Activated CD4-positive, alpha-beta T cell treated with anti-CD3 and anti-CD28 coated beads, Interleukin-10, Interleukin-2, amounts not matched to agents 100 ng/mL and 50 ng/mL, durations not matched to agents 16 hours and 8 hours (primary cell): Measurements from ENCODE around the gene AXIN2.
"Not testable (repeated sequence)": the region's sequence is repeated elsewhere in the genome, so short reads cannot be mapped to it uniquely, and the experiment has no call there.

Experiments
- DNase-seq: peaks from one replicate; pipeline ENCODE4 v3.0.0-alpha.2; 2020

Gene AXIN2

DNA sequence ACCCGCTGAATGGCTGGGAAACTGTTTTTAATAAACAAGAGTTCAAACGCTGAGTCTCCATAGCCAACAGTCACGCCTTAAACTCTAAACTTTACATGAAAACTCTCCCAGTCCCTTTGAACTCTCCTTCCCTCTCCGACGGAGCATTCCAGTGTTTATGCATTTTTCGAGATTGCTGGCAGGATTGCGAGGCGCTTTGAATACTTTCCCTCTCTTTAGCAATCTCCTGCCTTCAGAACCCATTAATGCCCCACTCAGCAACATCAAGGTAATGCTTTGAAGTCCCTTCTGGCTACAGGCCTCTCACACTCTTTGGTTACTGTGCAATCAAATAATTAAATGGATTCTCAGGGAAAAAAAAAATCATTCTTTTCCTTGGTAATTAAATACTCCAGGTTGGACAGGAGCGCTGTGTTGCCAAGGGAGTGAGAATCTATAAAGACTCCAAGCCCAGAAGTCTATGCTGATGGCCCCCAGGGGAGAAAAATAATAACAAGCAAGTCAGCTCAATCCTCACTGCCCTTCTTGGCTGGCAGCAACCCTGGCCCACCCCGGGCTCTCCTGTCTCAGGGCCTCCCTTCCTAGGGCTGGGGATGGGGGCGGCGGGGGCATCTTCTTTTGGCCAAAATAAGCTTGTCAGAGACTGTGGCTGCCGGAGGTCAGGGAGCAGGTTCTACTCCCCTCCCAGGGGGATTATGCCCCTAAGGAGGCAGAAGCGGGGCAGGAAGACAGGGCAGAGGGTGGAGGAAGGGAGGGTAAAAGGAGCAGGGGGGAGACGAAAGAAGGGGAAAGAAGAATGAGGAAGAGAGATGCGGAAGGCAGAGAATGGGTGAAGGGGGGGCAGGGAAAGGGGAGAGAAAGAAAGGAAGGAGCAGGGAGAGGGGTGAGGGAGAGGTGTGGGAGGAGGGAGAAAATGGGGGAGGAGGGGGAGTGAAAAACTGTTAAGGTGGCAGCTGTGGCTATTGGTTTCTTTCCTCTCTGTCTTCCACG, 45.2 kb downstream of the AXIN2 start:
- DNase-seq, result no peak

DNA sequence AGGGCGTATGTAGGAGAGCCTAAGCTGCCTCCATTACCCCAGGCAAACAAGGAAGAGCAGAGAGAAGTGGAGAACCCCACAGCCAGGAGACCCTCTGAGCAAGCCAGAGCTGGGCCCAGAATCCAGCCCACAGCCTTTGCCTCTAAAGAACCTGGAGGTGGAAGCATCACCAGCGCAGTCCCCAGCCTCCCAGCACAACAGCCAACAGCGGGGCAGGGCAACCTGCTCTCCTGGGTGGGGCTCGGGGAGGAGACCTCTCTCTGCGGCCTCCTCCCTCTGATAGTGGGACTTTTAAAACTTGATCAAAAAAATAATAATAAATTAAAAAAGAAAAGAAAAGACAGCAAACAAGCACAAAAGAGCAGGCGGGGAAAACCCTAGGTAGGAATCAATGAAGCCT, 45.9 kb downstream of the AXIN2 start:
- DNase-seq, result no peak

DNA sequence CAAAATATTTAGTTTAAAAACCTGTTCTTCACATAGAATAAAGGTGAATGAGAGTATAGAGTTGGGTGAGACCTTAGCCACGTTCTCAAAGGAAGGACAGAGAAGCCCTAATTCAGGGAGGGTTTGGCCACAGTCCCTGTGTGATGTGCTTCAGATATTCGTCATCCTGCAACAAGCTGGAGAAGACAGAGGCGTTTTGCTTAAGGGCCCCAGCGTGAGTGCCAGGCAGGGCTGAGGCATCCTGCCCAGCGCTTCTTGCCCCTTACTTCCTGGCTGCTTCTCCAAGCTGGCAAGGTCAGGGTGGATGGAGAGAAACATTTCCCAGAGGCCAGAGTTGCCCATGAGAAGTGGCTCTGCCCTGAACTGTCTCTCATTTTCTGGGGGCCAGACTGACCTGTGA, 46.9 kb downstream of the AXIN2 start:
- DNase-seq, result peak; percentile 31

DNA sequence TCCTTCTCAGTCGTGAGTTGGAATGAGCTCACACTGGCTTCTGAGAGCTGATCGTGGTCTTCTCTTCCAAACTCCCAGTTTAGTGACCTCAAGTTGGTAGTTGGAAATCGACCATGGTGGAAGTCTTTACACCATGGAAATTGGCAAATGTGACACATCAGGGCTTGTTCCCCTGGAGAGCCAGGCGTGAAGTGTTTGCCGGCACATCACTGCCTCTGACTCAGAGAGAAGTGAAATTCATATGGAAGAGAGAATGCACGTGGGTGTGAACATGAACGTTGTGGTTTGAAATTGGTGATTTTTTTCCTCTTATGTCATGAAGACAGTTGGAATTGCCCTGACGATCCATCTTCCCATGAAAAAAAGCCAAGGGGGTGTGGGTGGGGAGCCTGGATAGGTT, 47.4 kb downstream of the AXIN2 start:
- peak; percentile 26 for DNase-seq

DNA sequence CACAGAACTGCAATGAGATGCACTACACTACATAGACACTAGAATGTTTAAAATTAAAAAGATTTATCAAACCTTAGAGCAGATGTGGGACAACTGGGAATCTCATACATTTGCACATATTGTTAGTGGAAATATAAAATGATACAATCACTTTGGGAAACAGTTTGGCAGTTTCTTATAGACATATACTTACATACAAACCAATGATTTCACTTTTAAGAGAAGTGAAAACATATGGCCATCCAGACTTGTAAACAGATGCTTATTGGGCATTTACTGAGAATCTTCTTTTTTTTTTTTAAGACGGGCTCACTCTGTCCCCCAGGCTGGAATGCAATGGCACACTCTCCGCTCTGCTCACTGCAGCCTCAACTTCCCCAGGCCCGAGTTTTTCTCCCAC, 50.1 kb downstream of the AXIN2 start:
- DNase-seq, result no peak

DNA sequence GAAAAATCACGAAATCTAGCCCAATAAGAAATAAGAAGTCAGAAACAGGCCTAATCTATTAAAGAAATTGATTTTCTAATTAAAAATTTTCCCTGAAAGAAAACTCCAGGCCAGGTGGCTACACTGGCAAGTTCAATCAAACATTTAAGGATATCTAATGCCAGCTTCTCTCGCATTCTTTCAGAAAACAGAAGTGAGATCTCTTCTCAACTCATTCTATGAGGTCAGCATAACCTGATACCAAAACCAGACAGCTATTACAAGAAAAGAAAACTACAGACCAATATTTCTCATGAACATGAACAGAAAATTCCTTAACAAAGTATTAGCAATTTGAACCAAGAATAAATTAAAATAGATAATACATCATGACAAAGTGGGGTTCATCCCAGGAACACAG, 52.4 kb downstream of the AXIN2 start:
- DNase-seq, result no peak

DNA sequence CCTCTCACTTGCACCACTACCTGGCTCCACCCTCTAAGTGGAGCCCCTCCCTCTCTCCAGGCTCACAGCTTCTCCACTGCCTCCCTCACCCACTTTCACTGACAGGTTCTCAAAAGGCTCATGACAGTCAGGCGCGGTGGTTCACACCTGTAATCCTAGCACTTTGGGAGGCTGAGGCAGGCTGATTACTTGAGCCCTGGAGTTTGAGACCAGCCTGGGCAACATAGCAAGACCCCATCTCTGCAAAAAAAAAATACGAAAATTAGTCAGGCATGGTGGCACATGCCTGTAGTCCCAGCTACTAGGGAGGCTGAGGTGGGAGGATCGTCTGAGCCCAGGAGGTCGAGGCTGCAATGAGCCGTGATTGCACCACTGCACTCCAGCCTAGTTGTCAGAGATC, 56.8 kb downstream of the AXIN2 start:
- DNase-seq, result not testable (repeated sequence)

DNA sequence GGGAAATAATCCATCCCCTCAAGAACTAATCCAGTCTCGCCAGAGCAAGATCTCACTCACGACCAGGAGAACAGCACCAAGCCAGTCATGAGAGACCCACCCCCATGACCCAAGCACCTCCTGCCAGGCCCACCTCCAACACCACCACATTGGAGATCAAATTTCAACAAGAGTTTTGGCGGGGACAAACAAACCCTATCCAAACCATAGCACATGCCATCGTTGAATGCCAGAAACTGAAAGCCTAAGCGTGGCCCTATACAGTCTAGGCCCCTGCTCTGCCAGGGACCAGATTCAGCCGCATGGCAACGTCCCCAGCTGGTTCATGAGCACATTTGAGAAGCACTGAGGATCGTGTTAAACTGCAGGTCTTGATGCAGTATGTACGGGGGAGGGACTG, 57.3 kb downstream of the AXIN2 start:
- no peak for DNase-seq

DNA sequence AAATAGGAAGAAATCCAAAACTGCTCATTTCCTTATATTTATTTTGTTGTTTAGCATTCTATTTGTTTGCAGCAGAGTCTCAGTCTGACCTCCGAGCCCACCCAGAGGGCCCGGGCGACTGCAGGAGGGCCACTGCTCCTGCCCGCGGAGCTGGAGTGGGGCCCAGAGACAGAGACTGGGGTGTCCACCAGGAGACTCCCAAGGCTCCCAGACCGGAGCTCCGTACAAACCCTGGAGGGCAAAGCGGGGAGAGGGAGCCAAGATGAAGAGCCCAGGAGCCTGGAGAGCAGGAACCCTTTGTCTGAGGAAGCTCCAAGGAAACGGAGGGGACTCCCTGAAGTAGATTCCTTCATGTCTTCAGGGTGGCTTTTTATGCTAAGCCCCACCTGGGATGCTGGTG, 57.9 kb downstream of the AXIN2 start:
- no peak for DNase-seq

DNA sequence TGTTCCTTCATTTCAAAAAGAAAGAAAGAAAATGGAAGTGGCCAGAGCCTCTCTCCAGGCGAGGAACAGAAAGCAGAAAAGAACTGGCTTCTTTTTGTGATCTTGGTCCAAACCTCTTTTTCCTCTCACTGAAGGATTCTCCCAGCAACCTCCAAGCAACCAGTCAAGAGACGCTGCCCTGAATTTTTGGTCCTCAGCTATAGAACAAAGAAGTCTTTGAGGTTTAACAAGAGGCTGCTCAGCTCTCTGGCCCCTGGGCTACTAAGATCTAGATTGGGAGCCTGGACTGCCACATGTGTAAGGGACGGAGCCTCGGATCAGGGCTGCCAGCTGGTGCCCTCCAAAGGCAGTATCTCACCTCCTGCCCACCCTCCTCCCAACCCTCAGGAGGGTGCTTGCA, 62.6 kb downstream of the AXIN2 start:
- DNase-seq, result no peak

DNA sequence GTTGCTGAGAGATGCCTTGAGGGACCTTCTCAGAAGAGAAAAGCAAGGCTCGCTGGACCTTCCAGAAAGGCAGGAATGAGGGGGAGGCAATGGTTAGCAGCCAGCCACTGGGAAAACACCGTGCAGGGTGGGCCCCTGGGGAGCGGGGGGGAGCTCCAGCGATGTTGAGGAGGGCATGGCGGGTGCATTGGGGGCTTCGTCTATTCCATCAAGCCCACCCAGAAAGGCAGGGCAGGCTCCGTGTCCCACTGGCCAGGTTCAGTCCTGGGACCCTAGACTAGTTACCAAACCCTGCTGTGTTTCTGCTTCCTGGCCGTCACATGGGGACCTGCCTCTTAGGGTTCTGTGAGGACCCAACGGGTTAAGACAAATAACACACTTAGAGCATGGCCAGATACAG, 64.6 kb downstream of the AXIN2 start:
- no peak for DNase-seq

DNA sequence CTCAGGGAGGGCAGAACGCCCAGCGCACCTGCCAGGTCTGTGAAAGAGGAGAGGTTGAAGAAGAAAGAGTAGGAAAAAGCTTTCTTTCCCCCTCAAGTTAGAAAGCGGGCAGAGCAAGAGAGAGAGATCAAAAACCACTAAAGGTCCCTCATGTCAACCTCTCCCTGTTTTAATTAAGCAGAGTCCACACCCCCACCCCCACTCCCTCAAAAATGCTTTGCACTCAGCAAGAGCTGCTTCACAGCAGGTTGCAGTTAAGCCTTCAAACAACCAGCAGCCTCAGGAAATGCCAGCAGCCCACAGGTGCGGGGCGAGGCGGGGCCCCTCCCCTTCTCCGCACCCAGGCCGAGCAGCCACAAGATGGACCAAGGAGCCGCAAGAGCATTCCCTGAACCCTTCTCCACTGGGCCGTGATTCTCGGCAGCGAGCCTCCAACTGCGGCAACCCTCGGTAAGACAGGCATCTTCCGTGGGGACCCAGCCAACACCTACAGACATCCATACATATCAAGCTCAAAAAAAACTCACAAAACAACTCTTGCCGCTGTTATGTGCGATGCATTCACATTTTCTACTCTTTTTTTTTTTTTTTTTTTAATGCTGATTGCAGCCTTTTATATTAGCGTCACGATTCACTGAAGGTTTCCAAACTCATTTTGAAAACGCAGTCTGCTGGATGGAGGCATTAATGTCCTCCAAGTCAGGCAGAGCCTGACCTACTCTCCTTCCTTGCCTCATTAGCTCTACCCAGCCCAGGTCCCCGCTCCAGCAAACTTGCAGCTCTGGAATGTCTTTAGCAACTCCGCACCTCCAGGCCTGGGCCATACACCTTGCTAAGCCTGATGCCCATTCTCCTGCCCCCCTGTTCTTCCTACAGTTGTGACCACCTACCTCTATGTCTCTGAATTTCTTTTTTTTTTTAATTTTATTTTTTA, 66.1 kb downstream of the AXIN2 start:
- DNase-seq, result no peak

DNA sequence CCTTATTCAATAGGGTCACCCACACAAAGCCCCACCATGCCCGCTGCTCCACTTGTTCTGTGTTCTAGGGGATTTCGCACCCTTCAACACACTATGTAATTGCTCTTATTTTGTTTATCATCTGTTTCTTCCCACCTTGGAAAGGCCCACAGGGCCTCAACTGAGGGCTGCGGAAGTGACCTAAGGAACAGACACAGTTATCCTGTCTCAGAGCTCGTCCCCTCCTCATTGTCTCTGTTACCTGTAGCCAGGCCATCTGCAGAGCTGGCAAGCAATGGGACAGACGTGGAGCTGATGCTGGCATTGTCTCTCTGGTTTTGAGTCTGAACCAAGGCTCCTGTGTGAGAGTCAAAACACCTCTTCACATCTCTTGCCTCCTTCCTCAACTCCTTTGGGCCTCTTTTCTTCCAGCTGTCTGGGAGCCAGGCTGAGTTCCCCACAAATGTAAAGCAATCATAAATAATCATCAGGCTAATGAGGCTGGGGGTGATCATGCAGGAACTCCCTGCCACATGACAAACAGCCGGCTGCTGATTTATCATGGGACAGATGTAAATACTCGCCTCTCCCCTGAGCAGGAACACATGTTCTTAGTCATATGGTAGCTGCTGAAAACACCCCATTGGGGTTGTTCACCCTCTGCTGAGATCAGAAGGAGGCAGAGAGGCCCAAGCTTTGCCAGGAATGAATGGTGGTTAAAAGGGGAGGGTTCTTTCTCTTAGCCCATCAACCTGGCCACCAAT, 71.9 kb downstream of the AXIN2 start:
- no peak for DNase-seq

DNA sequence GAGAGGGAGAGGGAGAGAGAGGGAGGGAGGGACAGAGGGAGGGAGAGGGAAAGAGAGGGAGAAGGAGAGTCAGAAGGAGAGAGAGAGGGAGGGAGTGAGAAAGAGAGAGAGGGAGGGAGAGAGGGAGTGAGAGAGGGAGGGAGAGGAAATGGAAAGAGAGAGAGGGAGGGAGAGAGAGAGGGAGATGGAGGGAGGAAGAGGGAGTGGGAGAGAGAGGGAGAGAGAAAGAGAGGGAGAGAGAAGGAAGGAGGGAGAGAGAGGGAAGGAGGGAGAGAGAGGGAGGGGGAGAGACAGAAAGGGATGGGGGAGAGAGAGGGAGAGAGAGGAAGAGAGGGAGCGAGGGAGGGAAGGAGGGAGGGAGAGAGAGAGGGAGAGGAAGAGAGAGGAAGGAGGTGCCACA, 72.8 kb downstream of the AXIN2 start:
- no peak for DNase-seq

DNA sequence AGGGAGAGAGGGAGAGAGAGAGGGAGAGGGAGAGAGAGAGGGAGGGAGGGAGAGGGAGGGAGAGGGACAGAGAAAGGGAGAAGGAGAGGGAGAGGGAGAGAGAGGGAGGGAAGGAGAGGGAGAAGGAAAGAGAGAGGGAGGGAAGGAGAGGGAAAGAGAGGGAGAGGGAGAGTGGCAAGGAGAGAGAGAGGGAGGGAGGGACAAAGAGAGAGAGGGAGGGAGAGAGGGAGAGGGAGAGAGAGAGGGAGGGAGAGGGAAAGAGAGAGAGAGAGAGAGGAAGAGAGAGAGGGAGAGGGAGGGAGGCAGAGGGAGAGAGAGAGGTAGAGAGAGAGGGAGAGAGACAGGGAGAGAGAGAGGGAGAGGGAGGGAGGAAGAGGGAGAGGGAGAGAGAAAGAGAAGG, 73.5 kb downstream of the AXIN2 start:
- no peak for DNase-seq

DNA sequence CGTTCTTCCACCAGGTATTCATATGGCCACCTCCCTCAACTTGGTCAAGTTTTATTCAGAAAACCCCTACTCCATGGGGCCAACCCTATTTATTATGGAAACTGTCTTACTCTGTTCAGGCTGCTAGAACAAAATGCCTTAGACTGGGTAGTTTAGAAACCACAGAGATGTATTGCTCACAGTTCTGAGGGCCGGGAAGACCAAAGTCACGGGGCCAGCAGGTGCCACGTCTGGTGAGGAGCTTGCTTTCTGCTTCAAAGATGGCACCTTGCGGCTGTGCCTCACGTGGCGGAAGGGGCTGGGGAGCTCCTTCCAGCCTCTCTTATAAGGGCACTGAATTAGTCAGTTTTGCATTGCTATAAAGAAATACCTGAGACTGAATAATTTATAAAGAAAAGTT, 74.3 kb downstream of the AXIN2 start:
- DNase-seq, result no peak

DNA sequence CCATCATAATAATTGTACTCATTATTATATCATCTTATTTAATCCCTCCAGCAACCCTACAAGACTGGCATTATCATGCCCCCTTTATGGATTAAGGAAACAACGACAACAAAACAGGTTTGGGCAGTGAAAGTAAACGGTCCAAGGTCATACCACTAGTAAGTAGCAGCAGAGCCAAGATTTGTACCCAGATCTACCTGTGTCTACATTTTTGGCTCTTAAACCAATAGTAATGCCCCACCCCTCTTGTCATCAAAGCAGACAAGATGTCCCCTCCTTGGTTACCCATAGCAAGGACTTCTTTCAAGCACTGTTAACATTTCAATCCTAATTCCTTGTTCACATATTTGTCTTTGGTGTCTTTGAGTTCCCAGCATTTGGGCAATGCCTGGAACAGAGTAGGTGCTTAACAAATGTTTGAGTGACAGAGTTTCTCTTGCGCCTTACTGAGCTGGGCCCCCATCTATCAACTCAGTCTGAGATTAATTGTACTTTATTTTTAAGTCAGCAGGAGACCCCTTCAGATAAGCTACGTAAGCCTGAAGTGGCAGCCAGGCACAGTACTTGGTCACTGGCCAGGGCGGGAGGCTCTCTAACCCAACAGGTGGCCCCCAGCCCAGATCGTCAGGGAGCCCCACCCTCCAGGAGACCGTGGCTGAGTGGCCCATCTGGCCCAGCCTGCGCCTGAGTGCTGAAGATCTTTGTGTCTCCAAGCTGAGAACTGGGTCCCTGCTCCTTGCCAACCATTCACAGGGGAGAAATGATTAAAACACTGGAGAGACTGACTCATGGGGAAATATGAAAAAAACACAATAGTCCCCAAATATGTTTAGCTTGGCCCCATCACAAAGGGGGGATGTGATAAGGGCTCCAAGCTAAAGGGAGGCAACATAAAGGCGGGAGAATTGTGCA, 75.8 kb downstream of the AXIN2 start:
- no peak for DNase-seq

DNA sequence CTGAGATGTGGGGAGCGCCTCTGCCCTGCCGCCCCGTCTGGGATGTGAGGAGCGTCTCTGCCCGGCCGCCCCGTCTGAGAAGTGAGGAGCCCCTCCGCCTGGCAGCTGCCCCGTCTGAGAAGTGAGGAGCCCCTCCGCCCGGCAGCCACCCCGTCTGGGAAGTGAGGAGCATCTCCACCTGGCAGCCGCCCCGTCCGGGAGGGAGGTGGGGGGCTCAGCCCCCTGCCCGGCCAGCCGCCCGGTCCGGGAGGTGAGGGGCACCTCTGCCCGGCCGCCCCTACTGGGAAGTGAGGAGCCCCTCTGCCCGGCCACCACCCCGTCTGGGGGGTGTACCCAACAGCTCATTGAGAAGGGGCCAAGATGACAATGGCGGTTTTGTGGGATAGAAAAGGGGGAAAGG, 77.0 kb downstream of the AXIN2 start:
- DNase-seq, result not testable (repeated sequence)

DNA sequence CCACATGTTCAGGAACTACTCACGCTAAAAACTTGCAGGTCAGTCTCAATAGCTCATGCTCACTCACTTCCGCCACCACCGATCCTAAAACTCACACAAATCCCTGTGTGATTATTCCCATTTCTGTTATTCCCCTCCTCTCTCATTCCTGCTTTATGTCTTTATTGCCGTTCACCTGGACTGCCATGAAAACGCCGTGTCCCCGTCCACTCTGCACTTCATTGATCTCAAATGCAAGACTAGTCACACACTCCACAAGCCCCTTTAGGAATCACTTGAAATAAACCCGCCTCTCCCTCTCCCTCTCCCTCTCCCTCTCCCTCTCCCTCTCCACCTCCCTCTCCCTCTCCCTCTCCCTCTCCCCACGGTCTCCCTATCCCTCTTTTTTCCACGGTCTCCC, 78.0 kb downstream of the AXIN2 start:
- DNase-seq, result no peak

DNA sequence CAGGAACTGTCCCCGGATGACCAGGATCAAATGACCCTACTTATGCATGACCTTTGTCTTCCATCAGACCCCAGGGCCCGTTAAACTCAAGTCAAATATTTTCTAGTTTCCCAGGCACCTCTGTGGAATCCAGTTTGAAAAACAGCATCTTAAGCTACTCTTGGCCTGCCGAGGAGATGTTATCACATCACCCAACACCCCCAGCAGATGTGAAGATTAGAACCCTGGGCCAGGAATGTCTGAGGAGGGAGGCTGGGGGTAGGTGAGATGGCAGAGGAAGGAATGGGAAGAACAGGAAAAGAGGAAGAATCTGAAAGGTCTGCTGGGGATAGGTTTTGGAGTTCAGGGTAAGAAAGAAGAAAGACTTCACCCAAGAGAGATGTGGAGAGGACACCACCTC, 79.2 kb downstream of the AXIN2 start:
- no peak for DNase-seq

DNA sequence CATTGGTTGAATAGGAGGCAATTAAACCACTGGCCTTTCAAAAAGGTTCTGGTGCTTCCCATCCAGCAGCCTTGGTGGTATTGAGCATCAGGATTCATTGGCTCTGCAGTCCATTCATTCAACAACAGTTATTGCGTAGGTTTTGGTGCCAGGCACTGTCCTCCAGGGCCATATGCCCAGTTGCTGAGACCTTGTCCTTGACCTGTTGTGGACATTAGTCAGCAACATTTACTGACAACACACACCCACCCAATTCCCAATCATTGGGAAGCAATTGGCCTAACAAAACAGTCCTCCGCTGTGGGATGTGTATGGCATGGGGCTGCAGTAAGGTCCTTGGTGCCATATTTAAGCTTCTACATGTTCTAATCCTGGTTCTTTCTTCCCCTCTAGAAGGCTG, 82.2 kb downstream of the AXIN2 start:
- DNase-seq, result no peak
